ENCODE data around the gene FKBP1A. TPM values are rescaled to one million over a fixed set of nuclear protein-coding genes. Genes with fewer than 3 reads are reported as not detected.

The FKBP1A gene
- total and polyA plus RNA-seq, 3 donors from 2014 or later = 90.9 to 182 (median 122) TPM

DNA sequence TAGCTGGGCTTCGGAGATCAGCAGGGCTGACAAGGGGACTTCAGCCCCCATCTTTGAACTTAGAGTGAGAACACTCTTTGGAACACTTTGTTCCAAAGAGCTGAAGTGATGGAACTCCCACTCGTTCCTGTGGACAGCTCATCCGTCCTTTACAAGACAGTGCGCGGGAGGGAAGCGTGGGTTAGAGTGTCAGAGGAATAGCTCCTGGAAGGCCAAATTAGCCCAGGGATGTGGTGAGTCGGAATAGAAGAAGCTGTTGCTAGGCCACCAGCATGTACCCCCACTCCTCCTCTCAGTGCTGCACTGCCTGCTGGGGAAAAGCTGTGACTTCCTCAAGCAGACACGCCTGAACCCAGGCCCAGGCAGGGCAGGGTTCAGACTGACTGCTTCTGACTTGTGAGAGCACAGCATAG lies 65.6 kb downstream of the FKBP1A start:
- no peak overlapping the region for H3K4me3 ChIP-seq
- H3K36me3 ChIP-seq (ENCODE audit: low read depth, missing control alignments) = no peaks in the 10 kb centered on the region
- TF ChIP-seq, protein P1, sequence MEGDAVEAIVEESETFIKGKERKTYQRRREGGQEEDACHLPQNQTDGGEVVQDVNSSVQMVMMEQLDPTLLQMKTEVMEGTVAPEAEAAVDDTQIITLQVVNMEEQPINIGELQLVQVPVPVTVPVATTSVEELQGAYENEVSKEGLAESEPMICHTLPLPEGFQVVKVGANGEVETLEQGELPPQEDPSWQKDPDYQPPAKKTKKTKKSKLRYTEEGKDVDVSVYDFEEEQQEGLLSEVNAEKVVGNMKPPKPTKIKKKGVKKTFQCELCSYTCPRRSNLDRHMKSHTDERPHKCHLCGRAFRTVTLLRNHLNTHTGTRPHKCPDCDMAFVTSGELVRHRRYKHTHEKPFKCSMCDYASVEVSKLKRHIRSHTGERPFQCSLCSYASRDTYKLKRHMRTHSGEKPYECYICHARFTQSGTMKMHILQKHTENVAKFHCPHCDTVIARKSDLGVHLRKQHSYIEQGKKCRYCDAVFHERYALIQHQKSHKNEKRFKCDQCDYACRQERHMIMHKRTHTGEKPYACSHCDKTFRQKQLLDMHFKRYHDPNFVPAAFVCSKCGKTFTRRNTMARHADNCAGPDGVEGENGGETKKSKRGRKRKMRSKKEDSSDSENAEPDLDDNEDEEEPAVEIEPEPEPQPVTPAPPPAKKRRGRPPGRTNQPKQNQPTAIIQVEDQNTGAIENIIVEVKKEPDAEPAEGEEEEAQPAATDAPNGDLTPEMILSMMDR (IDR thresholded peaks at IDR 0.05) = no peak
- TF ChIP-seq POLR2A (IDR thresholded peaks at IDR 0.05) = no peak
- no peaks in the 10 kb centered on the region for H3K9me3 ChIP-seq
- peaks cover 48% of the 10 kb centered on the region for H3K4me1 ChIP-seq
- no peaks in the 10 kb centered on the region for H3K27me3 ChIP-seq
- WGBS, 2 donors = 23 to 31% methylated on average over 7 to 8 of the region's 8 CpGs
- peak; percentile 86 for DNase-seq
- peak overlapping the region; percentile 99 to 100 for H3K27ac ChIP-seq
- intact Hi-C loops (cut with DNase I; ENCODE audit: low total_unique reads) = loop anchor here (5.0 kb wide), 1 partner anchor 65 kb away; the partner anchor contains the start of gene FKBP1A

DNA sequence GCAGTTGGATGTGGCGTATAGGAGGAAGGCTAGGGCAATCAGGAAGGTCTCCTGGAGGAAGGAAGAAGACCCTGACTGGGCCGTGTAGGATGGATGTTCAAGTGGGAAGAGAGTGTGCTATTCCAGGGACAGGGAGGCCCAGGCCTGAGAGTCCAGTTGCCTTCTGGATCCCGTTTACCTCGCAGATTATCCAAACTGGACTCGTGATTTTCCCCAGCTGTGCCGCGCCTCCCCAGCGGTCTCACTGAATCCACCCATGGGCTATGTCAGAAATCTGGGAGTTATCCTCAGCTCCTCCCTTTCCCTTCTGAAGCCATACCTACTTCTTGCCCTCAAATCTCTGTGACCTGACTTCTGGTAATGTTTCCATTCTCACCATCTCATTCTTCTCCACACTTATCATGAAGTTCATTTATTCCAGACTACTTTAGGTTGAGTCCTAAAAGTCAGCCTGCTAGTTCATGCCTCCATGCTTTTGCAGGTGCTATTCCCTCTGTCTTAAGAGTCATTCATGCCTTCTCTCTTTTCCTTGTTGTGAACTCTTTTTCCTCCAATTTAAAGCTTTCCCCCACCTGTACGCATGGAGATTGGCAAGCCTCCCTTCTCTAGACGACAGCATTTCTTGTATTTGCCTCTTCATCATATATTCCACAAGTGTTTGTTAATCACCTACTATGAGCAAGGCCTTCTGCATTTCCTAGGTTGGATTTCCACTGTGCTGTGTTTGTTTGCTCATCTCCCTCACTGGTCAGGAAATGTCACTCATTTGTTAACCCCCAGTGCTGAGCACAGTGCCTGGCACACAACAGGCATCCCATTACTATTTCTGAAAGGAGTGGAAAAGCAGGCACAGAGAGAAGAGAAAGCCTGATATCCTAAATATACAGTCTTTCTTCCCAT lies 66.6 kb downstream of the FKBP1A start:
- peak overlapping the region; percentile 99 to 100 for H3K27ac ChIP-seq
- no peaks in the 10 kb centered on the region for H3K9me3 ChIP-seq
- no peak for TF ChIP-seq POLR2A (IDR thresholded peaks at IDR 0.05)
- TF ChIP-seq, protein P1 (IDR thresholded peaks at IDR 0.05) = no peak
- H3K36me3 ChIP-seq (ENCODE audit: low read depth, missing control alignments) = no peaks in the 10 kb centered on the region
- WGBS, 2 donors = 19 to 20% methylated on average over 10 of the region's 10 CpGs
- DNase-seq = peak; percentile 49
- H3K4me1 ChIP-seq = peaks cover 48% of the 10 kb centered on the region
- intact Hi-C loops (cut with DNase I; ENCODE audit: low total_unique reads) = loop anchor here (5.0 kb wide), 1 partner anchor 66 kb away; the partner anchor contains the start of gene FKBP1A
- H3K27me3 ChIP-seq = no peaks in the 10 kb centered on the region
- H3K4me3 ChIP-seq = peak overlapping the region; percentile 87 to 97

DNA sequence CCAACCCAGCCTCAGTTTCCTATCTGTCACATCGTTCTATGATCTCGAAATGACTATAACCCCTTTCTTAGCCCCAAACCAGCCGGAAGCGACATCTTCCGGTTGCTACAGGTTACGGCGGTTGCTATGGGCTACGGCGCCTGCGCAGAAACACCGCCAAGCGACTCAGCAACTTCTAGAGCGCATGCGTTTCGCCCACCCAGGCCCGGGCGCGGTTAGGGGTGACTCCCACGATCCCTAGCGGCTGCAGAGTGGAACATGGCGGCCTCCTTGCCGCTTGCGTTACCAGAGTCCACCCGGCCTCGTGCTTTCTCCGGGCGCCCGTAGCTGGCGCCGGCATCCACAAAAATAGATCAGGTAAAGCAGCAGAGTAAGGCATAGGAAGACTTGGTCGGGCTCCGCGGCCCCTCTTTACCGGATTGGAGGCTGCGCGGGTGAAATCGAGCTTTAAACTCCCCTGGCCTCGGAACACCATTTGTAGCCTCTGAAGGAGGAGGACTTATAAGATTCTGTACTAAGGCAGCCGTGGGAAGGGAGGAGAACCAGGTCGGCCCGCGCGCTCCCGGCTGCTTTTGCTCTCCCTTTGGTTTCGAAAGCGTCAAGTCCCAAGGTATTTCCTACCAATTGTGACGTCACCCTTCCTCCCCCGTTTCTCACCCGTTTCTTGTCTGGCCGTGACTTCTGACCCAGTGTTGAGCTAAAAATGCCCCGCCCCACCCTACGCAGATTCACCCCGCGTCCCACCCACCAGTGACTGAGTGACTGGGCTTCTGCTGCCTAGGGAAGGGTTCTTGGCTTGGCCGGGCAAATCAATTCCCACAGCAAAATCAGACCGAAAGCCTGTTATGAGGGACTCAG lies 67.5 kb downstream of the FKBP1A start:
- peak; percentile 96 for DNase-seq
- 0 to 1% methylated on average over 32 to 56 of the region's 56 CpGs for WGBS, 2 donors
- no peaks in the 10 kb centered on the region for H3K9me3 ChIP-seq
- peak; percentile 77 for TF ChIP-seq POLR2A (IDR thresholded peaks at IDR 0.05)
- TF ChIP-seq, protein P1 (IDR thresholded peaks at IDR 0.05) = peak; percentile 12 to 34 (median 31)
- H3K4me3 ChIP-seq = peak overlapping the region; percentile 87 to 97
- H3K4me1 ChIP-seq = peaks cover 44% of the 10 kb centered on the region
- no peaks in the 10 kb centered on the region for H3K27me3 ChIP-seq
- no peaks in the 10 kb centered on the region for H3K36me3 ChIP-seq (ENCODE audit: low read depth, missing control alignments)
- intact Hi-C loops (cut with DNase I; ENCODE audit: low total_unique reads) = loop anchor here (5.0 kb wide), 1 partner anchor 67 kb away; the partner anchor contains the start of gene FKBP1A
- H3K27ac ChIP-seq = peak overlapping the region; percentile 99 to 100

DNA sequence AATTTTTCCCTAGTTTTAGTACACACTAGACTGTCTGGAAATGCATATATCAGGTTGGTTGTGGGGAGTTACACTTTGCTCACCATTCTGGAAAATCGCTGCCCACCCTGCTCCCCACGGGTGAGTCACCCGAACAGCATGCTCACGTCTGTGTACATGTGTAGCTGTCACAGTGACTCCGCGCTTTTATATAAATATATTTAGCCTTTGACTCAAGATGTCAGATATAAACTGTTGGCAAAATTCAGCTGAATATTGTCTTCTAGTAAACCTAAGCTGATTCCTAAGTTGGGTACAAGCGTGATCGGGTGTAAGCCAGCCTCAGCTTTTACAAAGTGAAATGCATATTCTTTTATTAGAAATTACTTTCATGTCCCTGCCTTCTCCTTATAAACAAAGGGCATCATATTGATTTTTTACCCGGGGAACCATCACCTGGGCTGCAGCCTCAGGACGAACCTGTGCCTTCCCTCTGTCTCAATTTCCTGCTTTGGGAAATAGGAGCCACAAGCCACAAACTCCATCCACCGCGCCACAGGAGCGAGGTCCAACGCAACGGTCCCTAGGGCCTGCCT lies 68.2 kb downstream of the FKBP1A start:
- H3K36me3 ChIP-seq (ENCODE audit: low read depth, missing control alignments) = no peaks in the 10 kb centered on the region
- H3K4me1 ChIP-seq = peaks cover 42% of the 10 kb centered on the region
- H3K9me3 ChIP-seq = no peaks in the 10 kb centered on the region
- TF ChIP-seq, protein P1 (IDR thresholded peaks at IDR 0.05) = no peak
- TF ChIP-seq POLR2A (IDR thresholded peaks at IDR 0.05) = no peak
- 20 to 29% methylated on average over 15 of the region's 15 CpGs for WGBS, 2 donors
- no peak for DNase-seq
- H3K4me3 ChIP-seq = peak overlapping the region; percentile 87 to 97
- intact Hi-C loops (cut with DNase I; ENCODE audit: low total_unique reads) = loop anchor here (5.0 kb wide), 1 partner anchor 68 kb away; the partner anchor contains the start of gene FKBP1A
- H3K27me3 ChIP-seq = no peaks in the 10 kb centered on the region
- peak overlapping the region; percentile 99 to 100 for H3K27ac ChIP-seq

Data from testis (tissue), 3 donors.